GM18909 (cell line): ENCODE results near the gene CASZ1.

Source experiments
- ATAC-seq: cut with Tn5 transposase; IDR thresholded peaks from one replicate; pipeline ENCODE4 v1.9.1; 2021; ENCODE audit warnings: mild to moderate bottlenecking; ENCODE audit not compliant: unreplicated experiment, poor library complexity

Gene CASZ1

GRCh38 chr1:10777749-10778574, 18.5 kb downstream of the CASZ1 start:
- ATAC-seq = no peak

GRCh38 chr1:10776190-10776905, 20.1 kb downstream of the CASZ1 start:
- no peak for ATAC-seq

- no peak for ATAC-seq
Measured at GRCh38 chr1:10775763-10776162, 20.7 kb downstream of the CASZ1 start.

GRCh38 chr1:10774615-10775310, 21.7 kb downstream of the CASZ1 start:
- no peak for ATAC-seq

- no peak for ATAC-seq
Measured at GRCh38 chr1:10773851-10774614, 22.4 kb downstream of the CASZ1 start.

- no peak for ATAC-seq
Measured at GRCh38 chr1:10773376-10773775, 23.1 kb downstream of the CASZ1 start.

GRCh38 chr1:10772711-10773110, 23.7 kb downstream of the CASZ1 start:
- no peak for ATAC-seq

GRCh38 chr1:10771789-10772188, 24.7 kb downstream of the CASZ1 start:
- no peak for ATAC-seq

- no peak for ATAC-seq
Measured at GRCh38 chr1:10768552-10768951, 27.9 kb downstream of the CASZ1 start.

- no peak for ATAC-seq
Measured at GRCh38 chr1:10767282-10767681, 29.2 kb downstream of the CASZ1 start.

GRCh38 chr1:10765734-10766478, 30.5 kb downstream of the CASZ1 start:
- ATAC-seq = no peak

GRCh38 chr1:10765304-10765703, 31.1 kb downstream of the CASZ1 start:
- no peak for ATAC-seq

GRCh38 chr1:10764296-10764798, 32.1 kb downstream of the CASZ1 start:
- no peak for ATAC-seq

GRCh38 chr1:10762875-10763274, 33.6 kb downstream of the CASZ1 start:
- no peak for ATAC-seq

GRCh38 chr1:10762153-10762523, 34.3 kb downstream of the CASZ1 start:
- no peak for ATAC-seq

GRCh38 chr1:10761503-10762152, 34.8 kb downstream of the CASZ1 start:
- no peak for ATAC-seq

GRCh38 chr1:10760566-10761502, 35.6 kb downstream of the CASZ1 start:
- no peak for ATAC-seq
